ENCODE measurements around the gene CTTNBP2.

GRCh38 chr7:117698018-117698417, 175.2 kb downstream of the CTTNBP2 start:
- TF ChIP-seq CTCF (IDR thresholded peaks at IDR 0.05) (no peak), POLR2A (IDR thresholded peaks at IDR 0.05) (no peak)
